BLaER1 (cell line): ENCODE results near the gene MYL5.

Source experiments
- H3K27ac ChIP-seq: shearing (Covaris generic); formaldehyde crosslinking; 2 replicates; pipeline ENCODE4 v1.8.1; 2022
- H3K27me3 ChIP-seq: shearing (Covaris generic); formaldehyde crosslinking; 2 replicates; pipeline ENCODE4 v1.8.1; 2022
- H3K36me3 ChIP-seq: shearing (Covaris generic); formaldehyde crosslinking; 2 replicates; pipeline ENCODE4 v1.8.1; 2022
- H3K4me1 ChIP-seq: shearing (Covaris generic); formaldehyde crosslinking; 2 replicates; pipeline ENCODE4 v1.8.1; 2022
- H3K4me2 ChIP-seq: shearing (Covaris generic); formaldehyde crosslinking; 2 replicates; pipeline ENCODE4 v1.8.1; 2022
- H3K4me3 ChIP-seq: shearing (Covaris generic); formaldehyde crosslinking; 2 replicates; pipeline ENCODE4 v1.8.1; 2022
- H3K9ac ChIP-seq: shearing (Covaris generic); formaldehyde crosslinking; 2 replicates; pipeline ENCODE4 v1.8.1; 2022
- H3K9me3 ChIP-seq: shearing (Covaris generic); formaldehyde crosslinking; 2 replicates; pipeline ENCODE4 v1.8.1; 2022
- H4K20me1 ChIP-seq: shearing (Covaris generic); formaldehyde crosslinking; 2 replicates; pipeline ENCODE4 v1.8.1; 2022
- Cebpa-rat ChIP-seq: shearing (Covaris generic); IDR thresholded peaks from 2 replicates; pipeline ENCODE4 v1.8.1; 2022

Gene MYL5

GRCh38 chr4:712916-713632, 38.7 kb downstream of the MYL5 start:
- H3K9me3 ChIP-seq = peaks cover 12% of the 10 kb centered on the region
- H3K4me1 ChIP-seq = peaks cover 44% of the 10 kb centered on the region
- peaks cover 76% of the 10 kb centered on the region for H3K36me3 ChIP-seq
- H3K4me2 ChIP-seq = peak overlapping the region; percentile 3; the same call in 1 of the 2 replicates
- no peaks in the 10 kb centered on the region for H3K27me3 ChIP-seq
- H3K9ac ChIP-seq = no peak overlapping the region
- H3K4me3 ChIP-seq = no peak overlapping the region
- H3K27ac ChIP-seq = no peak overlapping the region
- no peak for TF ChIP-seq Cebpa-rat
- H4K20me1 ChIP-seq = peaks cover 100% of the 10 kb centered on the region

GRCh38 chr4:714087-714486, 39.7 kb downstream of the MYL5 start:
- peaks cover 39% of the 10 kb centered on the region for H3K4me1 ChIP-seq
- TF ChIP-seq Cebpa-rat = no peak
- no peaks in the 10 kb centered on the region for H3K27me3 ChIP-seq
- H3K36me3 ChIP-seq = peaks cover 76% of the 10 kb centered on the region
- H3K4me2 ChIP-seq = no peak overlapping the region
- H4K20me1 ChIP-seq = peaks cover 100% of the 10 kb centered on the region
- H3K9me3 ChIP-seq = peaks cover 12% of the 10 kb centered on the region
- no peak overlapping the region for H3K27ac ChIP-seq
- H3K9ac ChIP-seq = no peak overlapping the region
- no peak overlapping the region for H3K4me3 ChIP-seq

DNA sequence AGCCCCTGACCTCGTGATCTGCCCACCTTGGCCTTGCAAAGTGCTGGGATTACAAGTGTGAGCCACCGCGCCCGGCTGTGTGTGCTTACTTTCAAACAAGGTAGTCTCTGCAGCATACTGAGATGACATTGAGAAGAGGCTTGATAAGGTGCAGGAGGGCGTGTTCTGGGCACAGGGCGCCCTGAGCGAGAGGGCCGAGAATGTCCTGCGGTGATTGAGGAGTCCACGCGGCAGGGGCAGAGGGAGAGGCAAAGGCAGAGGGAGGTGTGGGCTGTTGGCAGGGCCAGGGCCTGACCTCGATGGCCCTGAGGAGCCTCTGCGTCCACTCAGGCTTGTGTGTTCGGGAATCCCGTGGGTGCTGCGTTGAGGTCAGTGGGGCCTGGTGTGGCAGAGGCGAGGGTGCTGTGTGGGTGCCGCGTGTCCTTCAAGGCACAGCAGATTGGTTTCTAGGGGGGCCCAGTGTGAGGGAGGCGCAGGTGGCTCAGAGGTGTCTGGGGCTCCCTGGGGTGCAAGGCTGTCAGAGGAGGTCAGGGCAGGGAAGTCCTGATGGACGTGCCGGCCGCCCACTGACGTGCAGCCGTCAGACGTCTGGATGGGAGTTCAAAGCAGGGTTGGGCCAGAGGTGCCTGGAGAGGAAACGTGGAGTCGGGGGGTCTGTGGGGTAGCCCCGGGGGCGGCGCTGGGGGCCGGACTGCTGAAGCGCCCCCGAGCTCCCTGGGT, 43.4 kb downstream of the MYL5 start:
- Histone ChIP-seq H3K9me3 (peaks cover 4% of the 10 kb centered on the region; the same call in 1 of the 2 replicates), H3K27me3 (no peaks in the 10 kb centered on the region), H3K4me2 (peak overlapping the region; percentile 4), H4K20me1 (peaks cover 100% of the 10 kb centered on the region), H3K9ac (no peak overlapping the region), H3K36me3 (peaks cover 89% of the 10 kb centered on the region), H3K4me3 (no peak overlapping the region), H3K27ac (peak overlapping the region; percentile 26; the same call in 1 of the 2 replicates), H3K4me1 (peaks cover 26% of the 10 kb centered on the region)
- TF ChIP-seq Cebpa-rat = no peak

DNA sequence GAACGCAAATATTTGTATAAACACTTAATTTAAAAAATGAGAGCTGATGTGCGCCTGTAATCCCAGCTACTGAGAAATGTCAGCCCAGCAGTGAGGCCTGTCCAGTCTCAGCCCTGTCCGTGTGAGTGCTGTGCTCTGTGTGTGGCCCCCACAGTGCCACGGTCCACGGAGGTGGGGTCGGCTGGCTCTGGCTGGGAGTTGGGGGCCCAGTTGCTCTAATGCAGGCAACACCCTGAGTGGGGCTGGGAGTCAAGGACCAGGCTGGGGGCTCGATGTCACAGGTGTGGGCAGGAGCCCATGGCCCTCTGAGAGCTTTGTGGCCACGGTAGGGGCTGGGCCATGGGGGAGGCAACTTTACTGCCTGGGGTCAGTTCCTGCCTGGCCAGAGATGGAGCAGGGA, 44.1 kb downstream of the MYL5 start:
- peaks cover 89% of the 10 kb centered on the region for H3K36me3 ChIP-seq
- TF ChIP-seq Cebpa-rat = no peak

DNA sequence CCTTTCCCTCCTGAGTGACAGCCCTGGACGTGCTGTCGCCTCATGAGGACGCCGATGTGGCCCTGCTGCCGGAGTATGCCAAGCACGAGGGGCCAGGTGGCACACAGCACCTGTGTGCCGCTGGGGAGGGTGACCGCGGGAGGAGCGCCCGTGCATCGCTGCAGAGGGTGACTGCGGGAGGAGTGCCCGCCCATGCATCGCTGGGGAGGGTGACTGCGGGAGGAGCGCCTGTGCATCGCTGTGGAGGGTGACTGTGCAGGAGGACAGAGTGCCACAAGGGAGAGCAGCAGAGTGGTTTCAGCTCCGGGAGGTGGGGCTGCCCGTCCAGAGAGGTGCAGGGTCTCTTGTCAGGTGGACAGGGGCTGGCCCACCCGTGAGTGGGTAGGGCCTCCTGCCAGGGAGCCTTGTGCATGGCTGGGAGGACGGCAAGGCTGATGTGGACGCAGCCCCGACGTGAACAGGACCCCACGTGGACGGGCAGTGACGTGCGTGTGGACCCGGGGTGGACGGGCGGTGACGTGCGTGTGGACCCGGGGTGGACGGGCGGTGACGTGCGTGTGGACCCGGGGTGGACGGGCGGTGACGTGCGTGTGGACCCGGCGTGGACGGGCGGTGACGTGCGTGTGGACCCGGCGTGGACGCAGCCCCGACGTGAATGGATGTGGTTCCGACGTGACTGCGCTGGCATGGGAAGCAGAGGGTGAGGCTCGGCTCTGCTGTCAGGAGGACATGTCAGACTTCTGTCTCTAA, 45.9 kb downstream of the MYL5 start:
- Histone ChIP-seq H3K27ac (no peak overlapping the region), H3K4me1 (peaks cover 20% of the 10 kb centered on the region), H3K27me3 (no peaks in the 10 kb centered on the region), H3K36me3 (peaks cover 89% of the 10 kb centered on the region), H3K9ac (no peak overlapping the region), H3K4me3 (no peak overlapping the region), H3K9me3 (peaks cover 4% of the 10 kb centered on the region; the same call in 1 of the 2 replicates), H3K4me2 (no peak overlapping the region), H4K20me1 (peaks cover 100% of the 10 kb centered on the region)
- TF ChIP-seq Cebpa-rat = no peak

More for the DNA sequence above, 44.1 kb downstream of the MYL5 start:
- Histone ChIP-seq H3K4me2 (no peak overlapping the region), H3K9me3 (peaks cover 4% of the 10 kb centered on the region; the same call in 1 of the 2 replicates), H3K4me1 (peaks cover 20% of the 10 kb centered on the region), H3K4me3 (no peak overlapping the region), H3K27me3 (no peaks in the 10 kb centered on the region), H4K20me1 (peaks cover 100% of the 10 kb centered on the region), H3K9ac (no peak overlapping the region), H3K27ac (no peak overlapping the region)

DNA sequence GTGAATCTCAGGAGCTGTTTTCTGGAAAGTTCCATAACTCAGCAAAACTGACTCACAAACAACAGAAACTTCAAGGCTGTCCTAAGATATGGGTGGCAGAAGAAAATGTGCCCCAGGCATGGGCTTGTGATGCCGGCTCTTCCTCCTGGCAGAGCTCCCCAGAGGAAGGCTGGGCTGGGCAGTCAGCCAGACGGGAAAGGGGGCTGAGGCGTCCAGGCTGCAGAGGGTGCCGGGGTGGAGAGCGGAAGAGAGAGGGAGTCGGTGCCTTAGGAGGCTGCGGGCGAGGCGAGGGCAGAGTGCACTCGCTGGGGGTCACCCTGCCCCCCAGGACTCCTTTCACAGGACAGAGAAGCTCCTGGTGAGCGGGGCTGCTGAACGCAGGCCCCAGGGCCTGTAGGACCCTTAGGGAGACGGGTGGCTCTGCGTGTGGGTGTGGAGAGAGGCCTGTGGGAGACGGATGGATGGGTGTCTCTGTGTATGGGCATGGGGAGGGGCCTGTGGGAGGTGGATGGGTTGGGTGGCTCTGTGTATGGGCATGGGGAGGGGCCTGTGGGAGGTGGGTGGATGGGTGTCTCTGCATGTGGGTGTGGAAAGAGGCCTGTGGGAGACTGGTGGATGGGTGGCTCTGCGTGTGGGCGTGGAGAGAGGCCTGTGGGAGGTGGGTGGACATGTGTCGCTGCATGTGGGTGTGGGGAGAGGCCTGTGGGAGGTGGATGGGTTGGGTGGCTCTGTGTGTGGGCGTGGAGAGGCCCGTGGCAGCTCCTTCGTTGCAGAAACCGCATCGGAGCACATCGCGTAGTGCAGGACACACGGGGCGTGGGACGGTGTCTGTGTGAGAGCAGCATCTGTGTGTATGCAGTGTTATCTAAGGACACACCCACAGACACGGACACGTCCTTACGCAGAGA, 47.2 kb downstream of the MYL5 start:
- Histone ChIP-seq H4K20me1 (peaks cover 100% of the 10 kb centered on the region), H3K4me2 (no peak overlapping the region), H3K27ac (no peak overlapping the region), H3K27me3 (no peaks in the 10 kb centered on the region), H3K4me1 (peaks cover 29% of the 10 kb centered on the region), H3K9me3 (peaks cover 4% of the 10 kb centered on the region; the same call in 1 of the 2 replicates), H3K36me3 (peaks cover 92% of the 10 kb centered on the region), H3K9ac (no peak overlapping the region), H3K4me3 (no peak overlapping the region)
- no peak for TF ChIP-seq Cebpa-rat

DNA sequence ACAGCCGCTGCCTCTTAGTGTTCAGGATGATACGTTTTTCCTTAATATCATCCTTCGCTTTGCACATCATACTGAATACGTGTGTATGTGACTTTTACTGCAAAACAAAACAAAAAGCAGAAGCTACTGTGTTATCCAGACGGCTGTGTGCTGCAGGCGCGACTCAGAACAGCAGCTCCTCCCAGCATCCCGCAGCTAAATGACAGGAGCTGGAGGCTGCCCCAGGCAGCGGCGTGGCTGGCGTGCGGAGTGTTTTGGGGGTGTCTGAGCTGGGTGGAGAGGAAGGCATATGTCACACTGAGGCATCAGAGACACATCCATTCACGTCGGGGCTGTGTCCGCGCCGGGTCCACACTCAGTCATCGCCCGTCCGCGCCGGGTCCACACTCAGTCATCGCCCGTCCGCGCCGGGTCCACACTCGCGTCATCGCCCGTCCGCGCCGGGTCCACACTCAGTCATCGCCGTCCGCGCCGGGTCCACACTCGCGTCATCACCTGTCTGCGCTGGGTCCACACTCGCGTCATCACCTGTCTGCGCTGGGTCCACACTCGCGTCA, 47.9 kb downstream of the MYL5 start:
- peaks cover 100% of the 10 kb centered on the region for H4K20me1 ChIP-seq
- peaks cover 29% of the 10 kb centered on the region for H3K4me1 ChIP-seq
- peaks cover 4% of the 10 kb centered on the region; the same call in 1 of the 2 replicates for H3K9me3 ChIP-seq
- H3K27ac ChIP-seq = no peak overlapping the region
- H3K9ac ChIP-seq = no peak overlapping the region
- no peak overlapping the region for H3K4me2 ChIP-seq
- H3K4me3 ChIP-seq = no peak overlapping the region
- no peak for TF ChIP-seq Cebpa-rat
- peaks cover 95% of the 10 kb centered on the region for H3K36me3 ChIP-seq
- no peaks in the 10 kb centered on the region for H3K27me3 ChIP-seq

DNA sequence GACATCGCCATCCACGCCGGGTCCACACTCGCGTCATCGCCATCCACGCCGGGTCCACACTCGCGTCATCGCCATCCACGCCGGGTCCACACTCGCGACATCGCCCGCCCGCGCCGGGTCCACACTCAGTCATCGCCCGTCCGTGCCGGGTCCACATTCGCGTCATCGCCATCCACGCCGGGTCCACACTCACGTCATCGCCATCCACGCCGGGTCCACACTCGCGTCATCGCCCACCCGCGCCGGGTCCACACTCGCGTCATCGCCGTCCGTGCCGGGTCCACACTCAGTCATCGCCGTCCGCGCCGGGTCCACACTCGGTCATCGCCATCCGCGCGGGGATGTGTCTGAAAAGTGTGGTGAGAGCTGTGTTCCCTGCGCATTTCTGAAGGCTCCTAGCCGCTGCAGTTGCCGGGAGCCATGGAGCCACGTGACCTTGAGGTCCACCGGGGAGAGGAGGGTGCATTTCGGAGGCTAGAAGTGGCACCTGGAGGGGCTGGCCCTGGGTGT, 48.6 kb downstream of the MYL5 start:
- Histone ChIP-seq H4K20me1 (peaks cover 100% of the 10 kb centered on the region), H3K9me3 (peaks cover 4% of the 10 kb centered on the region; the same call in 1 of the 2 replicates), H3K4me1 (peaks cover 22% of the 10 kb centered on the region), H3K9ac (no peak overlapping the region), H3K27me3 (no peaks in the 10 kb centered on the region), H3K4me3 (no peak overlapping the region), H3K36me3 (peaks cover 95% of the 10 kb centered on the region), H3K4me2 (no peak overlapping the region), H3K27ac (no peak overlapping the region)
- TF ChIP-seq Cebpa-rat = no peak
